Measurements from ENCODE around the gene MBP. TPM values are rescaled to one million over a fixed set of nuclear protein-coding genes. Genes with fewer than 3 reads are reported as not detected.

The MBP gene
- total RNA-seq, 2 donors from 2014 or later, result 15.4 to 15.8 TPM

GRCh38 chr18:77103991-77104531 is 28.5 kb downstream of the MBP start:
- no peaks in the 10 kb centered on the region for H3K9me3 ChIP-seq
- TF ChIP-seq CTCF (IDR thresholded peaks at IDR 0.05), result no peak
- DNase-seq (ENCODE audit: low spot score), result peak; percentile 59
- H3K27ac ChIP-seq, result peak overlapping the region; percentile 73 to 86
- H3K4me1 ChIP-seq, result peaks cover 0 to 88% of the 10 kb centered on the region in 2 donors
- no peak overlapping the region for H3K4me3 ChIP-seq
- no peaks in the 10 kb centered on the region for H3K36me3 ChIP-seq
- no peaks in the 10 kb centered on the region for H3K27me3 ChIP-seq

- Histone ChIP-seq H3K9me3 (no peaks in the 10 kb centered on the region), H3K27me3 (no peaks in the 10 kb centered on the region), H3K36me3 (no peaks in the 10 kb centered on the region), H3K4me1 (peaks cover 0 to 88% of the 10 kb centered on the region in 2 donors), H3K27ac (peak overlapping the region; percentile 73 to 86), H3K4me3 (no peak overlapping the region)
- no peak for TF ChIP-seq CTCF (IDR thresholded peaks at IDR 0.05)
- DNase-seq (ENCODE audit: low spot score), result peak; percentile 73
These were observed 29.3 kb downstream of the MBP start for GRCh38 chr18:77103187-77103850.

- no peak for DNase-seq (ENCODE audit: low spot score)
- Histone ChIP-seq H3K36me3 (no peaks in the 10 kb centered on the region), H3K4me3 (no peak overlapping the region), H3K4me1 (peaks cover 0 to 82% of the 10 kb centered on the region in 2 donors), H3K9me3 (no peaks in the 10 kb centered on the region), H3K27me3 (no peaks in the 10 kb centered on the region), H3K27ac (peak overlapping the region; percentile 73 to 86)
- no peak for TF ChIP-seq CTCF (IDR thresholded peaks at IDR 0.05)
These were observed 30.1 kb downstream of the MBP start for GRCh38 chr18:77102259-77103040.

- Histone ChIP-seq H3K27me3 (no peaks in the 10 kb centered on the region), H3K4me1 (peaks cover 0 to 74% of the 10 kb centered on the region in 2 donors), H3K4me3 (no peak overlapping the region), H3K27ac (peak overlapping the region; percentile 73 to 86), H3K36me3 (no peaks in the 10 kb centered on the region), H3K9me3 (no peaks in the 10 kb centered on the region)
- DNase-seq (ENCODE audit: low spot score), result peak; percentile 95
- TF ChIP-seq CTCF (IDR thresholded peaks at IDR 0.05), result no peak
These were observed 30.9 kb downstream of the MBP start for GRCh38 chr18:77101410-77102258.

- Histone ChIP-seq H3K9me3 (no peaks in the 10 kb centered on the region), H3K4me1 (peaks cover 0 to 67% of the 10 kb centered on the region in 2 donors), H3K36me3 (no peaks in the 10 kb centered on the region), H3K27me3 (no peaks in the 10 kb centered on the region), H3K4me3 (no peak overlapping the region), H3K27ac (peak overlapping the region; percentile 73 to 86)
- DNase-seq (ENCODE audit: low spot score), result no peak
- TF ChIP-seq CTCF (IDR thresholded peaks at IDR 0.05), result no peak
These were observed 31.7 kb downstream of the MBP start for GRCh38 chr18:77100751-77101355.

Measured in right atrium auricular region (tissue), 2 donors.